CD4-positive, alpha-beta T cell treated with Interleukin-2 at 100 ng/mL for 4 hours (primary cell): ENCODE results near the gene PPT1.
"Not testable (repeated sequence)": the region's sequence is repeated elsewhere in the genome, so short reads cannot be mapped to it uniquely, and the experiment has no call there.

Experiments
- DNase-seq: peaks from one replicate; pipeline ENCODE4 v3.0.0-alpha.2; 2020; ENCODE audit warnings: low spot score

Gene PPT1

DNA sequence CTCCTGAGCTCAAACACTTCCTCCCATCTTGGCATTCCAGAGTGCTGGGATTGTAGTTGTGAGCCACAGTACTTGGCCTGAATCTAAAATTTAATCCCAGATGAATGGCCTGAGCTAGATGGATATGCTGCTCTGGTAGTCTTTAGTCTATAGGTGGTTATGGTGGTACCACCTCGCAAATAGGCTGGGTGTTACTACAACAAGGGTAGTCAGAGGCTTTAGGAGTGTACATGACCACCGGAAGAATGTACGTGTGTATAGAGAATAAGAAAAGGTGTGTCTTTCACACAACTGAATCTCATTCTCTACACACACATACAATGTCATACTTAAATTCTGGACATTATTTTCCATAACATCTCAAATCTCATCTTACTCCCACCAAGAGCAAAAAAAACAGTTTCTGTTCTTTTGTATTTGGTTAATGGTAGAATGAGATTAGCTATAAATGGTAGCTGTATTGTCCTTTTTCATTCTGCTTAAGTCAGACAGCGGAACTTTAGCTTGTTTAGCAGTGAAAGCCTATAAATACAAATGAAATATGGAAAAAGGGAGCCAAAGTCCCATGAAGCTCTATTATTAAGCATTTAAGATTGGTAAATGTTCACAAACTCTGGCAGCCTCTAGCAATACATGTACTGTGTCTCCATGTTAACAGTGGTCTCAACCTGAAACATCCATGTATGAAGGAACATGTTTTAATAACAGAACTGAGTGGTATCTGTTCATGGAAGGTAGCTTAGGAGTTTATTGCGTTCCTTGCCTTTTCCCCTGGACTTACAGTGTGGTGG is 40.3 kb downstream of the PPT1 start:
- no peak for DNase-seq

DNA sequence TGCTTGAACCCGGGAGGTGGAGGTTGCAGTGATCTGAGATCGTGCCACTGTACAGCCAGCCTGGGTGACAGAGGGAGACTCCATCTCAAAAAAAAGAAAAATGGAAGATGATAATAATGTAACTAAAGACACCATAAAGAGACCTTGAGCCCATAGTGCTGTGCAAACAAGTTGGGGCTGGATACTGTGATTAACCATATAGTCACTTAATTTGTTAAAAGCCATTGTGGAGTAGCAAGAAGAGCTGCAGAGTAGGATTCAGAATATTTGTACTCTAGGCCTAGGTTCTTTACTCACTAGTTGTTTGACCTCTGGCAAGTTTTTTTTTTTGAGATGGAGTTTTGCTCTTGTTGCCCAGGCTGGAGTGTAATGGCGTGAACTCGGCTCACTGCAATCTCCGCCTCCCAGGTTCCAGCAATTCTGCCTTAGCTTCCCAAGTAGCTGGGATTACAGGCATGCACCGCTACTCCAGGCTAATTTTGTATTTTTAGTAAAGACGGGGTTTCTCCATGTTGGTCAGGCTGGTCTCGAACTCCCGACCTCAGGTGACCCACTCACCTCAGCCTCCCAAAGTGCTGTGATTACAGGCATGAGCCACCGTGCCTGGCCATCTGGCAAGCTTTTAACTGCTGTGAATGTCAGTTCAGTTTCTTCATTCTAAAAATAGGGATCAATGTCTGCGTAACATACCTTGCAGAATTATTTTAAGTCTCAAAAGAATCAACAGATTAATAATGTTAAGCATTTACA is 43.7 kb downstream of the PPT1 start:
- DNase-seq = no peak

DNA sequence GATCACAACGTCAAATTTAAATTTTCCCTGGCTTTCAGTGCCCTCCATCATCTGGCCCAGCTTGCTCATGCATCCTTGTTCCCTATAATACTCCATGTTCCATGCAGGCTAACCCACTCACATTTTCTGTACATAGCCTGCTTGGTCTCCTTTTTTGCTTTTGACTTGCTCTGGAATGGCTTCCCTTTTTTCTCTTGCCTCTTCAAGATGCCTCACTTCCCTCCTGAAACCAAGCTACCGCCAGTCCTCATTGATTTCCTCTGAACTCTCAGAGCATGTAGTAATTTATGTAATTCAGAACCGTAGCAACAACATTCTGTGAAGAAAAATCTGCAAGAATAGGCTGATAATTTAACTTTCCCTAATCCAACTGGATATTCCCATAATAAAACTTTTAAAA is 46.2 kb downstream of the PPT1 start:
- no peak for DNase-seq

DNA sequence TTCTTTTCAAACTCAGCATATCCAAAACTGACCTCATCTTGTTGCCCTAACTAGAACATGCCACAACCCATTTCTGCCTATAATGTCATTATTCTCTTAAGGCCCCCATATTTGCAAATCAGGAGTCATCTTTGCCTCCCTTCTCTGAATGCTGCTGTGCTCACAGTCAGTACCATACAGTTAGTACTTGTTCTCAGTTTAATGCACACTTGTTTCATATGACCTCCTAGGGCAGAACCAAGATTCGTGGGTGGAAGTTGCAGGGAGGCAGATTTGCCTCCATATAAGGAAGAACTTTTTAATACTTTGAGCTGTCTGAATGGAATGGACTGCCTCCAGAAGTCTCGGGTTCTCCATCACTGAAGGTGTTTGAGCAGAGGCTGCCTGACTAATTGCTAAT is 47.3 kb downstream of the PPT1 start:
- no peak for DNase-seq

DNA sequence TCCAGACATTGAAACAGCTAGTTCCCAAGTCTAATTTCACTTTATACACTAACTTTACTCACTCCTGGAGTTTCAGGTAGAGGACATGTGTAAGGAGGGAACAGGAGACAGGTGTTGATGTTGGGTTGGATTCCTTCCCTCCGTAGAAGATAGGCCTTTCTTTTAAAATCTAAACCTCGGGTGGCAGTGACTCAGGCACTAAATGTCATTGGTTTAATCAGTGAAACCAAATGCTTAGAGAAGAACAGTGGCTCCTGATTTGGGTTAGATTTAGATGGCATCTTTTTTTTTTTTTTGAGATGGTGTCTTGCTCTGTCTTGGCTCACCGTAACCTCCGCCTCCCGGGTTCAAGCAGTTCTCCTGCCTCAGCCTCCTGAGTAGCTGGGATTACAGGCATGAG is 49.3 kb downstream of the PPT1 start:
- peak; percentile 31 for DNase-seq

DNA sequence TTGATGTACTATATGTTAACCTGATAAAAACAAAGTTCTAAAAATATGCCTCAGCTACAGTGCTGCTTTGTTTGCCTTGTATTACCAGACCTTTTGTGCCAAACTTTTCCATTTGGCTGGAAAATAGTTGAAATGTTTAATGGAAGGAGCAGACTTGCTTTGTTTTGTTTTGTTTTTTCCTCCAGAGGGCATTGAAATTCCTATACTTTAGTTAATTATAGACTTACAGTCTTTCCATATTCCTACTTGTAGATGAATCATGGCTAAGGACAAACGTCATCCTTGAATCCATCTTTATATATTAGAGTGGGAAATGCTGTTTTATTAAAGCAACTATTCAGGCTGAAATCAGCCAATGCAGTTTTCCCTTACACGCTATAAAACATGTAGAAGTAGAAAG is 49.8 kb downstream of the PPT1 start:
- no peak for DNase-seq

DNA sequence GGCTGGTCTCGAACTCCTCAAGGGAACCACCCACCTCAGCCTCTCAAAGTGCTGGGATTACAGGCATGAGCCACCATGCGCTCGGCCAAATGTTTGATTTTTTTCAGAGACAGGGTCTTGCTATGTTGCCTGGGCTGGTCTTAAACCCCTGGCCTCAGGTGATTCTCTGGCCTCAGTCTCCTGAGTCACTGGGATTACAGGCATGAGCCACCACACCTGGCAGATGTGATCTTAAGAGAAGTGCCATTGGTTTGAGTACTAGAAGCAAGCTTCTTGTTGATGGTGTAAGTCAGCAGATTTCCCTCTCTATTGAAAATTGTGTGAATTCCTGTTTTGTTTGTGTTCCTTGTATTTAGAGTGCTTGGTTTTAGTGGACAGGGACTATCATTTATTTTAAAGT is 51.3 kb downstream of the PPT1 start:
- DNase-seq = no peak

DNA sequence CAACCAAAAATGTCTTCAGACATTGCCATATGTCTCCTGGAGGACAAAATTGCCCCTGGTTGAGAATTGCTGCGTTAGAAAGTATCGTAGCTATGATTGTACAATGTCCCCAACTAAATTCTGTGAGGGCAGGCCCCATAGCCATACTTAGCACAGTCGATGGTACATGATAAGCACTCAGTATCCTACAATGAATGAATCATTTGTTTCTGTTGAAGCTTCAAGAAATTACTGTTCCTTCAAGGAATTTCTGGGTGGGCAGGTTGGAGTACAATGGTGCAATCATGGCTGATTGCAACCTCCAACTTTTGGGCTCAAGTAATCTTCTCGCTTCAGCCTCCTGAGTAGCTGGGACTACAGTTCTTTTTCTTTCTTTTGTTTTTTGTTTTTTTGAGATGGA is 51.9 kb downstream of the PPT1 start:
- DNase-seq = no peak

DNA sequence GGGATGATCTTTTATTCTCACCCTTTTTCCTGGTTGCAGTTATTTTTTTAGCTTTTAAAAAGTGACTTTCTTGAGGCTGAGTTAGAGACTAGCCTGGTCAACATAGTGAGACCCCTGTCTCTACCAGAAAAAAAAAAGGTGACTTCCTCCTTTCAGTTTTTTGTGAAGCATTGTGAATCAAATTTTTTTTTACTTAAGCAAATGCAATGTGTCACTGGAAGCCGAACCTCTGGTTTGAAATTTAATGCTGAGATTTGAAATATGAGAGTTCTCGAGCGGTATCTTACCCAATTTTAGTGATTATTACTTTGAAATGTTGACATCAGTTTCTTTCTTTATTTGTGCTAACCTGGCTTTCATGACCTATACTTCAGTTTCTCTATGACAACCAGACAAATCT is 52.9 kb downstream of the PPT1 start:
- DNase-seq = no peak

DNA sequence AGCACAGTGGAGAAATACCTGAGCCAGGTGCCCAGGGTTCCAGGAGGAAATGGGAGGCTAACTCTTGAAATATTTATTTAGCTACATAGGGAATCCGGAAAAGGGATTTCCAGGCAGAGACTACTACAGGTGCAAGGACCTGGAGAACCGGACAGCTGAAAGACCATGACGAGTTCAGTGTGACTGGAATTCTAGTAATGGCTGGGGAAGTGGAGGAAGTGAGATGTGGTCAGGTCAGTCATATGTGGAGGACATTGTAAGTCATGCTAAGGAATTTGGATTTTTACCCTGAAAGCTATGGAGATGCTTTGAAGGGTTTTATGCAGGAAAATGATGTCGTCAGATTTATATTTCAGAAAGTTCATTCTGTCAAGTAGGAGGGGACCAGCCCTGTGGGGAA is 54.7 kb downstream of the PPT1 start:
- no peak for DNase-seq

DNA sequence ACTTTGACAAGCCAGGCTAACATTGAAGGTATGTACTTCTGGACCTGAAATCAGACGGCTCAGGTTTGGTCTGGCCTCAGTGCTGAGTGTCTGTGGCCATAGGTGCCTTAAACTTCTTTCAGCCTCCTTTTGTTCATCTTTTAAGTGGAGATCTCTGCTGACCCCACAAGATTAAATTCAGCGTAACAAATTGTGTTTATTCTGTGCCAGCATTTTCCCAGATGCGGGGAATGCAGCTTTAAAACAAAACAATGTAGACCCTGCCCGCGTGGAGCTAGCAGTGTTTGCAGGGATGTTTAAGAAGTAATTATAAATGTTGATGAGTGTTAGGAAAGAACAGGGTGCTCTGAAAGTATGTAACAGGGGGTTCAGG is 55.6 kb downstream of the PPT1 start:
- no peak for DNase-seq

DNA sequence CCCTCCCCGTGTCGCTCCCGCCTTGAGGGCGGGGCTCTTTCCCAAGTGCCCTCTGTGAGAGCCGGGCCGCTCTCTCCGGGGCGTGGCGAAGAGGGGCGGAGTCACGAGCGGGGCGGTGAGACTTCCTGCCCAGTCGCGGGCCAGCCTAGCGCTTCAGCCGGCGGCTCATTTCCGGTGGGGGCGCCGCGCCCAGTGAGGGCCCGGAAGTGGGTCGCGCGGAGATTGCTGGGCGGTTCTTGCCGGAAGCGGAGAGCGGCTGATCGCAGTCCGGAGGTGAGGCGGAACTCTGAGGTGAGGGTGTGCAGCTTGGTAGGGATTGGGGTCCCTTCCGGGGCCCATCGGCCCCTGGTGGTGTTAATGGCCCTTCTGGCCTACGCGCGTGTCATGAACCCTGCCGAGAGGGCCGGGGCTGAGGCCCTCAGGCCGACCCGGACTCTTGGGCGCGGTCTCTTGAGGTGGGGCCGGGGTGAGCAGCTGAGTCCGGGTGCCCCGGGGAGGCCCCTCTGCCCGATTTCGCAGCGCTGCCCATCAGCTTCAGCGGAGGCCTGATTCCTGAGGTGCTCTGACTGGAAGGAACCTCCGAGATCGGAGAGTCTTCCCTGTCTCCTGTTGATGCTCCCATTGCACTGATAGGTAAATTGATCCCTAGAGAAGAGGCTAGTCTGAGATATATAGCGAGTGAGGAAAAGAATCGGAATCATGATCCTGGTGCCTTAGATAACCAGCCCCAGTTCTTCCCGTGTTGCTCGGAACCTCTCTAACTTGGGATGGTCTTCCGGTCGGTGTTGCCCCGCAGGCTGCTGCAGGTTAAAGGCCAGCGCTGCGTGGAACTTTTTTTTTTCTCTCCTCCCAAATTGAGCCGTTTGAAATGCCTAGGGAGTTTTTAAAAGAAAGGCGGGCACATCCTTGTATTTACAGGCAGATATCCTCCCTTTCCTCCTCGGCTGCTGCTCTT is 56.3 kb downstream of the PPT1 start, which contains the start of gene CAP1:
CAP1 (plus strand) TSS at position 219 of the 955 bp plus-strand sequence. CDS start 18,618 bp downstream, outside the sequence.
- peak; percentile 100 for DNase-seq

DNA sequence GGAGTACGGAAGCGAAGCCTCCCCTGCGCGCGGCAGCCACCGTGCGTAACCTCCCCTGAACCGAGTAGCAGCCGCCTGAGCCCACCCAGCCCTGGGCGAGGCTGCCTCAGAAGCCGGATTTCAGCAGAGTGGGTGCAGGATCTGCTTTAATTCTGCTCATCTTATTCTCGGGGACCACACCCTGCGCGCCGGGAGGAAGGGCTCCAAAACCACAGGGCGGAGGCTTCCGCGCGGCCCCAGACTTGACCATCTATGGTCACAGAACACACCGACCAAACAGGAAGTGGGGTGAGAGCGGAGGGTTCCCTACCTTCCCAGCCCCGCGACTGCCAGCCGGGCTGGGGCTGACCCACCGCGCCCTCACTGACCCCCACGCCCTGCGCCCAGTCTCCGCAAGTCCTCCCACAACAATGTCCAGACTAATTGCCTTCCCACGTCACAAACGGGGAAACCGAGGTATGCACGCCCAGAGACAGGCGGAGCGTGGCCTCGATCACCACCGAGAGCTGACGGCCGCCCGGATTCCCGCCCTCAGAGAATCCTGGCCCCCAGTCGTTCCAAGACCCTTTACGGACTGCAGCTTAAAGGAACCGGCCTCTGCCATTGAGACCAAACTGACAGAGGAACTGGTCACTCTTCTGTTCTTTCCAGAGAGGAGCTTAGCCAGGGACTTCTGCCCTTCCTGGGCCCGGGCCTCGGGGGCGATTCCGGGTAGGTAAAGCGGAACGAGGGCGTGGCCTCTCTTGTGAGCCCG is 57.1 kb downstream of the PPT1 start:
- peak; percentile 81 for DNase-seq

DNA sequence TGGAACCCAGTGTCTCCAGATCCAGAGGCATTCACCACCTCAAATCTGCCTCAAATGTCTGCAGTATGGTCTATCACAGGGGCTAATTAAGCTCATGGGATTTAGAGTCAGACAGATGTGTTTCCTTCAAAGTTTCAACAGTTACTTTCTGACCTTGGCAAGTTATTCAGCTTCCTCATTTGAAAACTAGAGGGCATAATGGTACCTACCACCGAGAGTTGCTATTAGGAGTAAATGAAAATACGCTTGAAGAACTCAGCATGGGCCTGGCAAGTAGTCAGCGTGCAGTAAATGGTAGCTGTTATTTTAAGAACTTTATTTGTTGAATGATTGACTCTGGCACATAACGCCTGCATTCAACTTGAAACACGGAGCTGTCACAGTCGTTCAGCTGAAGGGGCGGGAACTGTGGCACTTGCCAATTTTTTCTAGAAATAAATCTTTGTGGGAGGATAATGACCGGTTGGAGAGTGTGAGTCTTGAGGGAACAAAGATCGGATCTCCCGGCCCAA is 57.8 kb downstream of the PPT1 start:
- DNase-seq = peak; percentile 57

DNA sequence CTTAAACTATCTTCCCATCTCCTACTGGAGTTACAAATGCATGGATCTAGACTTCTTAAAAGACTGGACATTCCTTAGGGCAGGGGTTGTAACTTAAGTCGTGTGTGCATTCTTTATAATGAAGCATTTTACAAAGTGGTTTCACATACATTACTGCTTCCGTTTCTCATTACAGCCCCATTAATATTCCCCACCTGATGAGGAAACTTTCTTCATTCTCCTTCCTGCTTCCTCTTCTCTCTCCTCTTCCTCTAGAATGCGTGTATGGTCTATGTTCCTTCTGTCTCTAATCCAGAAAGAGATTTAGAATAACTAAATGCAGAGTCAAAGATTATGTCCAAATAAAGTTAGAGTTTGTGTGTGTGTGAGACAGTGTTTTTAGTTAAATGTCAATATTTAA is 58.4 kb downstream of the PPT1 start:
- DNase-seq = no peak

DNA sequence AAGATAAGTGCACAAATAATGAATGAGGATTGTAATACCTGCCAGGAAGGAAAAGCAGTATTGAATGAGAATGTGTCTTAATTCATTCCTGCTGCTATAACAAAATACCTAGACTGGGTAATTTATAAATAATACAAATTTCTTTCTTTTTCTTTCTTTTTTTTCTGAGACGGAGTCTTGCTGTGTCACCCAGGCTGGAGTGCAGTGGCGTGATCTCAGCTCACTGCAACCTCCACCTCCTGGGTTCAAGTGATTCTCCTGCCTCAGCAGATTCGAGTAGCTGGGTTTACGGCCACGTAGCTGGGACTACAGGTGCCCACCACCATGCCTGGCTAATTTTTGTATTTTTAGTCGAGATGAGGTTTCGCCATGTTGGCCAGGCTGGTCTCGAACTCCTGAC is 59.8 kb downstream of the PPT1 start:
- DNase-seq = not testable (repeated sequence)

DNA sequence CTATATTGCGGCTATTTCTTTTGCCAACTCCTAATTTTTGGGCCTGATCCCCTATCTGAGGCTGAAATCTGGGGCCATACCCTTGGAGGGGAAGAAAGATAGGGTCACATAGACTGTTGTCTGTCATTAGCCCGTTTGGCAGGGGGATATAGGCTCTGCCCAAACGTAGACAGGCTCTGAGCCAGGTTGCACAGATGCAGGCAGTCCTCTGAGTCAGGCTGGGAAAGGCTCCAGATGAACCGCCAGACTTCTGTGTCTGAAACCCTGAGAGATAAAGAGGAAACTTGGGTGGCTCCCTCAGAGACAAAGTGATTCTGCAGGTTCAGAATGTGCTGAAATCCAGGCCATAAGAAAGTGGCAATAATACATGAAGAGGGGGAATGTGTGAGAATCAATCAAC is 60.5 kb downstream of the PPT1 start:
- DNase-seq = no peak

DNA sequence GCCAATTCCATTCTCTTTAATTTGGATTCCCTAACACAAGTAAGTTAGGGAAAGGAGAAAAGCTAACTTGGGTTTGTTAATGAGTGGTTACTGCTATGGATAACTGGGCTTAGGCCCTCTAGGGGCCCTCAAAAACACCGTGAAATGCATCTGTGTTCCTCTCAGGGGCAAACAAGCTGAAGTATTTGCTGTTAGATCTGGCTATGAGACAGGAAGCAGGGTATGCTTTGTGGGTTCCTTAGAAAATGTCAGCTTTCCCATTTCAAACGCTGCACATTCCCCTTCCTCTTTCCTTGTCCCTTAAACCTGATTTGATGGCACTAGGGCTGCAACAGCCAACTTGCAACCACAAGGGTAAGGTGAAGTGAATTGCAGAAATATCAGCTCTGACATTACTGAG is 62.2 kb downstream of the PPT1 start:
- DNase-seq = no peak

DNA sequence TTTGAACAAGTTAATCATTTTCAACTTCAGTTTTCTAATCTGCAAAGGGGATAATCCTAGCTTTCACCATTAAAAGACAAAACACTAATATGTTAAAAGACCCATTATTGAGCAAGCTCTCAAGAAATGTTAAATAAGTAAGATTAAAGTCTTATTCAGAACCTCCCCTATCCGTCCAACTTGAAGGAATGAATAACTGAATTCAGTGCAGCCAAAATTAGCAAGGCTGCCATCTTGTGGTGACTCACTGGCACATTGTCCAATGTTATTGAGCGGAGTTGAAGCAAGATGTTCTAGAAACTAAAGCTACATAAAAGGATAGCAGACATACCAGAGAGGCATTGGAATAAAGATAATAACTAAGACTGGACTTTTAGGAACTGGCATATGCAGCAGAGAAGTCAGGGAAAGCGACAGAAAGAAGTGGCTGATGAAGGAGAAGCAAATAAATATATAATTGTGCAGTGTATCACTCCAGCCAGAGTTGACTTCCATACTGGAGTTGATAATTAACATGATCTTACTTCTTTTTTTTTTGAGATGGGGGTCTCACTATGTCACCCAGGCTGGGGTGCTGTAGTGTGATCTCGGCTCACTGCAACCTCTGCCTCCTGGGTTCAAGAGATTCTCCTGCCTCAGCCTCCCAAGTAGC is 64.7 kb downstream of the PPT1 start:
- peak; percentile 74 for DNase-seq

DNA sequence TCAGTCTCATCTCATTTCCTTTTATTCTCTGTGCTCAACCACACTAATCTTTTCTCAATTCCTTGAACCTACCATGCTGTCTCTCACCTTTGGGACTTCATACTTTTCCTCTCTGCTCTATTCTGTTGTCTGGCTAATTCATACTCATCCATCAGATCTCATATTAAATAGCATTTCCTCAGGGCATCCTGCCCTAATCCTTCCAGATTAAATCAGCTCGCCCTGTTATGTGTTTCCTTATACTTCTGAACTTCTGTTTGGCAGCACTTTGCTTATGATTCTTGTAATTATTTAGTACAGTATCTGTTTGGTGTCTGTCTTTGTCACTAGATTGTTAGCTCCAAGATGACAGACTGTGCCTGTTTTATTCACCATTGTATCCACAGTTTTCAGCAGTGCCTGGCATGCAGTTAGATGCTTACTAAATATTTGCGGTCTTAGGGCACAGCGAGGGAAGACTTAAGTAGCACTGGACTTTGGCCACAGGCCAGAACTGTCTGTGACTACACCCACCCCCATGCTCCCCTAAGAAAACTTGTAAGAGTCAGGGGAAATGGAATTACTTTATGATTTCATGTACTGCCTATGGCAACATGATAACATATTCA is 66.4 kb downstream of the PPT1 start:
- DNase-seq = no peak

DNA sequence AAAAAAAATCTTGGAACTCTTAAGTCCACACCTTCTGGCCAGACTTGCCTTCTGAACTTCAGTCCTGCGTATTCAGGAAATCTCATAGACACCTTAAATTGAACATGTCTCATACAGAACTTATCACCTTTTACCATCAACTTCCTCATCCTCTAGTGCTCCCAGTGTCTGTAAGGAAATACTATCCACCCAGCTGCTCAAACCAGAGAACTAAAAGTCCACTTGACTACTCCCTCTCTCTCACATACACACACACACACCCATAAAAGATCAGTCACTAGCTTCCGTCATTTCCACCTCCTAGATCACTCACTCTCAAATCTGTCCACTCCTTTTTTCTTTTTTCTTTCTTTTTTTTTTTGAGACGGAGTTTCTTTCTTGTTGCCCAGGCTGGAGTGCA is 67.4 kb downstream of the PPT1 start:
- DNase-seq = no peak
